ENCODE data around the gene EFR3B. TPM values are rescaled to one million over a fixed set of nuclear protein-coding genes. Genes with fewer than 3 reads are reported as not detected.

EFR3B gene
- total RNA-seq, 1 donor from 2014 or later = 0.09 TPM

DNA sequence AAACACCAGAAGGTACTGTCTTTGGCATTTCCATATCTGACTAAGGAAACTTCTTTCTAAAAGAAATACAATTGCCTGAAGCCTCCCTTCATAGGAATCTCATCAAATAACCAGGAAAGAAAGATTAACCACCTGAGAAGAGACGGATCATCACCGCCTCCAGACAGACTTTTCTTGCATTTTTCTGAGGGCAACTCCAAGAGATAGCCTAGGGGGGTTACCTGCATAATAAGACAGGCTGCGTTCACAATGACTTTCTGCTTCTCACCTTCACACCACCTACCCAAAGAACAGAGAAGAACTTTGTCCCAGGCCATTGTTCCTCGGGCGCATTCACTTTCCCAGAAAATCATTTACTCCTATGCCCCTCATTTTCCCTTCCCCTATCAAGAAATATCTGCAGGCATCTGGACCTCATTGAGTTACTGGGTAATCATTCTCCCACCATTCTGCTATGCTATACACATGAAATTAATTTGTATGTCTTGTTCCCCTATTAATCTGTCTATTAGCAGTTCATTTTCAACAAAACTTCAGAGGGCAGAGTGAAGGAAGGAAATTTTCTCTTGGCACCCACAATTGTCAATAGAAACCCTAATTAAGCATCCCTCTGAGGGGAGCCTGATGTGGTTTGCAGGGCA is 134.8 kb downstream of the EFR3B start:
- intact Hi-C loops (cut with micrococcal nuclease) = no loop called here

DNA sequence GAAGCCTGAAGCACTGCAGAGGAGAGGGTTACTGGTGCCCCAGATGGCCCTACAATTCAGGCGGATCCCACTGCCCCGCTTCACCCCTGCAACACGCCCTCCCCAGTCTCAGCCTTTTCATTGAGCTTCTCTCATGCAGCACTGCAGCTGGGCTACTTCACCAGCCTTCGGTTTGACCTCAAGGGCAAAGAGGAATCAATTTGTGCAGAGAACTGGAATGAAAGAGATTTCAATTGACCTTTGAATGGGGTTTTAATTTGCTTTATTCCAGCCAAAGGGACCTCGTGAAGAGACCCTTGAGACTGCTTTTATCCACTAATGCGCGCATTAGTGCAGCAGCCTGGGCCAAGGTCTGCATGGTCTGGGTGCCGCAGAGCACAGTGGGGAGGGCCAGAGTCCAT is 135.3 kb downstream of the EFR3B start:
- intact Hi-C loops (cut with micrococcal nuclease) = no loop called here

DNA sequence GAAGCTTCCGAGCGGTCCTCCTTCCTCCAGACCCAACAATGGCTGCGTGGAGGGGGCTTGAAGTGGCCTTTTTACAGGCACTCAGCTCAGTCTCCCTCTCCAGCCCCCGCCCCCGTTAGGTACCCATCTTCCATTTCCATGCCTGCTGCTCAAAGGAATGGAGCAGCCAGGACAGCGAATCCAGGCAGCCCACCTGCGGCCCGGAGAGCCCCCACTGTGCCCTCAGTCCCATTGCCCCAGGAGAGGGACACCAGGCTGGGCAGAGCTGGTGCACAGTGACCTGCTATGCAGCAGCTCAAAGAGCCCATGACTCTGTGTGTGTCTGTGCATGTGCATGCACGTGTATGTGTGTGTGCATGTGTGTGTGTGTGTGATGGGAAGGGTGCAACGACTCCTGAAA is 137.1 kb downstream of the EFR3B start:
- intact Hi-C loops (cut with micrococcal nuclease) = no loop called here

DNA sequence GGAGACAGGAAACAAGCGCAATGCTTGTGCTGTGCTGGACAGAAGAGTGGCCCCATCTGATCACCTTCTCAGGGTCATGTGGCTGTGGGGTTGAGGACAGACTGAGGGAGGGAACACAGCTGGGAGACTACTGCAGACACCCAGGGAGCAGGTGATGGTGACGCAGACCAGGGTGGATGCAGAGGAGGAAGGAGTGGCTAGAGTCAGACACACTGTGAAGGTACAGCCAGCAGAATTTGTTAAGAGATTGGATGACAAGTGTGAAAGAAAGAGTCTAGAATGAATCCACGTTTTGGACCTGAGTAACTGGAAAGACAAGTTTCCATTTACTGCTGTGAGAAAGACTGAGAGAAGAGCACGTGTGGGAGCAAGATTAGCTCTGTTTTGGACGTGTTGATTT is 142.4 kb downstream of the EFR3B start:
- intact Hi-C loops (cut with micrococcal nuclease) = no loop called here

DNA sequence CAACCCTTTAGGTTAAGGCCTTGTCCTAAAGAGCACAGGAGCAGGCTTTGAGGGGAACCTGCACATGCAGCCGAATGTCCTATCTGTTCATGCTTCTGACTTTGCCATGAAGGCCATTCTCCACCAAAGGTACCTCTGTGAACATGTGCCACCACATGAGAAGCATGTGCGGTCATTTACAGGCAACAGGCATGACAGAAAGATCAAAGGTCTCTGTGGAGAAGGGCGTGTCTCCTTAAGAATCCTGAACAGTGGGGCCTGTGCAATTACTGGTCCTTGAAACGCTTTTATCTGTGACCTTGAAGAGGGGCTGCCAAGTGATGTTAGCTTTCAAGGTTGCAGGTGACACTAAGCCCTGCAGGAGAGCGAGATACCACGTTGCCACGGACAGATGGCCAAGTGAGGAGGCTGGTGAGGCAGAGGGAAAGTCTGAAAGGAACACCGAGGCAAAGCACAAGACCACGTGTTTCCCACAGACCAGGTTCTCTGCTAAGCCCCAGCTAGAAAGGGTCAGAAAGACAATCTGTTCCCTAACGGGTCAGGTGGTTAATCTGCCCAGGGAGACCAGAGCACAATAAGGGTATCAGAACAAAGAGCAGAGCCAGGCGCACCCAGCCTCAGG is 146.0 kb downstream of the EFR3B start:
- intact Hi-C loops (cut with micrococcal nuclease) = no loop called here

DNA sequence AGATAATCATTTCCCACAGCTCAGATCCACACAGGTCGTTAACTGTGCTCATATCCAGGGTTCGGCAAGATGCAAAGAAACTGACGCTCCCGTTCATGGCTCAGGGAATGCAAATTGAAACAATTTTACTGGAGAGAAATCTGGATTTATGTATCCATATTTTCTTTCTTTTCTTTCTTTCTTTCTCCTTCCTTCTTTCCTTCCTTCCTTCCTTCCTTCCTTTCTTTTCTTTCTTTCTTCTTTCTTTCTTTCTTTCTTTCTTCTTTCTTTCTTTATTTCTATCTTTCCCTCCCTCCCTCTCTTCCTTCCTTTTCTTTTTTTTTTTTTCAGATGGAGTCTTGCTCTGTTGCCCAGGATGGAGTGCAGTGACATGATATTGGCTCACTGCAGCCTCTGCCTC is 146.5 kb downstream of the EFR3B start:
- intact Hi-C loops (cut with micrococcal nuclease) = no loop called here

DNA sequence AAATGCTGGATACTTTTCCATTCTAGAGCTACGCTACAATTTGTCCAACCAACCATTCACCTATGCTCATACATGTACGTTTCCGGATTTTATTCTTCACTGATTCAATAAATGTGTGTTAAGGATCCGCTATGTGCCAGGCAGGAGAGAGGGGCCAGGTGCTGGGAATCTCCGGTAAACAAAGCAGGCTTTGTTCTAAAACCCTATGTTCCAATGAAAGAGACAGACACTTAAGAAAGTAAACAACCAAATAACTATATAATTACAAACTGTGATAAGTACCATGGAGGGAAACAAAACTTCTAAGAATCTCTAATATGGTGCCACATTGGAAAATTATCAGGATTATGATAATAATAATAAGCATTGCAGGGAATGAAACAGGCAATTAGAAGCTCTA is 148.7 kb downstream of the EFR3B start:
- intact Hi-C loops (cut with micrococcal nuclease) = no loop called here

DNA sequence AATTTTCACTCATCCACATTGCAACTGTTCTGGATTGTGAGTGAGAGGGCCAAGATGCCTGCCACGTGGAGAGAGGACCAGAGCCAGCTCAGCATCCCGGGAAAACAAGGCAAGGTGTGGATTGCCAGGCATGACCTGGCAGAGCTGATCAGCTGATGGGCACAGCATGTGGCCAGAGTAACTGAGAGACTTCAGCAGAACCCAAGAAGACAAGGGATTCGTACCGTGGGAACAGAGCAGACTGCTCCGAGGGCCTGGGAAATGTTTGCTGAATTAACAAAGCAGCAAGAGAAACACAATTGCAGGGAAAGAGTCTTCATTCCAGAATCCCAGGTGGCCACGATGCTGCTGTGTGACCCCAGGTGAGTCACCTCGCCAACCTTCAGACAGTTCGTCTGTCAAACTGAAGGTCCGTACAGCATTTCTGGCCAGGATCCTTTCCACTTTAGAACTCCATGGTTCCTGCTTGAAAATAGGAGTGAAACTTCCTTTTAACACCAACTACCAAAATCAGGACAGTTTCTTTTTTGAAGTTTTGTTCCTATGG is 152.8 kb downstream of the EFR3B start:
- intact Hi-C loops (cut with micrococcal nuclease) = no loop called here

DNA sequence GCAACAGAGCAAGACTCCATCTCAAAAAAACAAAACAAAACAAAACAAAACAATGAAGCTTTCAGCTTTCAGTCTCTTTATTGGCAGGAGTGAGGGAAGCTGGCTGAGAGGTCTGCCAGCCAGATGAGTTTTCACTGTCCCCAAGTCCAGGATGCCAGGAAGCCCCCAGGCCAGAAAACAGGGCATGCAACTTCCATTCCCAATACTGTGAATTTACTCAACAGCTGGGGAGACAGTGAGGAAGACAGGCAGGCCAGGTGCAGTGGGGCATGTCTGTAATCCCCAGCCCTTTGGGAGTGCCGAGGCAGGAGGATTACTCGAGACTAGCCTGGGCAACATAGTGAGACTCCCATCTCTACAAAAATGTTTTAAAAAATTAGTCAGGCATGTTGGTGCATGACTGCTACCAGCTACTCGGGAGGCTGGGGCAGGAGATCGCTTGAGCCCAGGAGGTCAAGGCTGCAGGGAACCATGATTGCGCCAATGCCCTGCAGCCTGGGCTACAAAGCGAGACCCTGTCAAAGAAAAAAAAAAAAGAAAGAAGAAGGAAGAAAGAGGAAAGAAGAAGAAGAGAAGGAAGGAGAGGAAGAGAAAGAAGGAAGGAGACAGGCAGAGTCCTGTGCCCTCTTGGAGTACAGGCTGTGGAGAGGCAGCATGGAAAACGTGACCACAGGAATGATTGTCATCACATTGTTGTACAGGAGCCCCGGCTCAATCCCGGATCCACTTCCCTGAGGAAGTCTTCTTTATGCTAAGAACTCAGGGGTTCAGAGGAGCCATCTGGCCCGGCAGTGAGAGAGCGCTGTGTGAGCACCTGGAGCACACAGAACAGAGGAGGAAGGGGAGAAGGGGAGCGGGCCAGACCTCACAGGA is 155.7 kb downstream of the EFR3B start:
- intact Hi-C loops (cut with micrococcal nuclease) = no loop called here

DNA sequence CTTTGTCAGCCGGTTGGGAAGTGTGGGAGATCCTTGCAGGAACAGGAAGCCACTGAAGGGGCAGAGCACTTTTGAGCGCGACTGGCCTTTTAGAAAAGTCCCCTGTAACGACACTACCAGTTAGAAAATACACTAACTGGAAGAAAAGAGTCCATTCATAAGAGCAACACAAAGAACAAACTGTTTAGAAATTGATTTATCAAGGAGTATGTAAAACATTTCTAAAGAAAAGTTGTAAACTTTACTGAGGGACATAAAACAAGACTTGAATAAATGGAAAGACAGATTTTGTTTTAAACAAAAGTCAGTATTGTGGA is 156.3 kb downstream of the EFR3B start:
- intact Hi-C loops (cut with micrococcal nuclease) = no loop called here

DNA sequence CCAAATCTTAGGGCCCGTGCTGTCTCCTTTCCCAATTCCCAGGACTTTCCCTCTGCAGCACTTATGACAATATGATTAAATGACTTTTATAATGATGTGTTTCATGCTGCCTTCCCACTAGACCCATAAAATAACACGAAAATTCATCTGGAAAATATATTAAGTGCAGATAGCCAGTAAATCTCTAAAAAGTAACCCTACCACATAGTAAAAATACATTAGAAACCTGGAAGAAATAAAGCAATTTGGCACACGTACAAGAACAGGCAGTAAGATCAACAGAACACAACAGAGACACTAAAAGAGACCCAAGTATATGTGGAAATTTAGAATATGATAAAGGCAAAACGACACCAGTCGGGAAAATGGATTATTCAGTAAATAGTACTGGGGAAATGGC is 156.7 kb downstream of the EFR3B start:
- intact Hi-C loops (cut with micrococcal nuclease) = no loop called here

DNA sequence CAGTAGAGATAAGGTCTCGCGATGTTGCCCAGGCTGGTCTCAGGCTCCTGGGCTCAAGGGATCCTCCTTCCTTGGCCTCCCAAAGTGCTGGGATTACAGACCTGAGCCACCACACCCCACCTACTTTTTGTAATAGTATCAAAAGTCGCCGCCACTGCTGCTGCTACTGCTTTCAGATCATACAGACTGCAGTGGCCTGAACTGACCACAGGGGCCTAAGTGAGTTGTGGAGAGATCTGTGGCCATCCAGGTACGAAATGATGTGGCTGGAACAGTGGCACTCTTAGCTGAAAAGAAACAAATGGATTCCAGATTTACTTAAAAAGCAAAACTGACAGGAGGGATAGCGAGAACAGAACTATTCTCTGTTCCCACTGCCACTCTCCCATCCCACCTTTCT is 159.4 kb downstream of the EFR3B start:
- intact Hi-C loops (cut with micrococcal nuclease) = no loop called here

DNA sequence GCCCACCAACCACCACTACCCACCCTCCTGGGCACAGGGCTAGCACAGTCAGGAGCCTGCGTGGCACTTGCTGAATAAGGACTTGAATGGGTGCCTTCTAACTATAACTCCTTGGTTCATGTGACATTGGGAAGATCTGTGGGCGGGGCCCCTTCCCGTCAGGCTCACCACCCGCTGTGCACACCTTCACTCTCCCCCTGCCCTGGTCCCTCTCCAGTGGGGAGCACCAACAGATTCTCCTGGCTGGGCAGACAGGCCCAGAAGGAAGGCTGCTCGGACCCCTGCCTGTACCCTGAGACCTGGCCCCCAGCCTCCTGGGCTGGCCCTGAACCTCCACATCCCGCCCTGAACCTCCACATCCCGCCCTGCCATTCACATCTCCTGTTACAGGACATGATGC is 159.9 kb downstream of the EFR3B start:
- intact Hi-C loops (cut with micrococcal nuclease) = no loop called here

DNA sequence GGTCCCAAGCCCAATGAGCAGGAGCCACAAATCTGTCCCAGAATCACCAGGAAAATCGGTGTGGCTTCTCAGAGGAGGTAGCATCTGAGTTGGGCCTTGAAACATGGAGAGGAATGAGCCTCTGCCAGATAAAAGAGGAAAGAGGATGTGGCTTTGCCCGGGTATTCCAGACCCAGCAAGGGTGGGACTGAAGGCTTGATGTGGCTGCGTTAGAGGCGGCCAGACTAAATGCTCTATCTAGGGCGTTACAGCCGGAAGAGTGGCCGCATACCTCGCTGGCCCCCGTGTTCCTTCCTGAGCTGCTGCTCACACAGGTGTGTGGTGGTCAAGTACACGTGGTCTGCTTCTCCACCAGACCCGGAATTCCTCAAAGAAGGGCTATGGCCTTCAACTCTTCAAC is 160.4 kb downstream of the EFR3B start:
- intact Hi-C loops (cut with micrococcal nuclease) = no loop called here

DNA sequence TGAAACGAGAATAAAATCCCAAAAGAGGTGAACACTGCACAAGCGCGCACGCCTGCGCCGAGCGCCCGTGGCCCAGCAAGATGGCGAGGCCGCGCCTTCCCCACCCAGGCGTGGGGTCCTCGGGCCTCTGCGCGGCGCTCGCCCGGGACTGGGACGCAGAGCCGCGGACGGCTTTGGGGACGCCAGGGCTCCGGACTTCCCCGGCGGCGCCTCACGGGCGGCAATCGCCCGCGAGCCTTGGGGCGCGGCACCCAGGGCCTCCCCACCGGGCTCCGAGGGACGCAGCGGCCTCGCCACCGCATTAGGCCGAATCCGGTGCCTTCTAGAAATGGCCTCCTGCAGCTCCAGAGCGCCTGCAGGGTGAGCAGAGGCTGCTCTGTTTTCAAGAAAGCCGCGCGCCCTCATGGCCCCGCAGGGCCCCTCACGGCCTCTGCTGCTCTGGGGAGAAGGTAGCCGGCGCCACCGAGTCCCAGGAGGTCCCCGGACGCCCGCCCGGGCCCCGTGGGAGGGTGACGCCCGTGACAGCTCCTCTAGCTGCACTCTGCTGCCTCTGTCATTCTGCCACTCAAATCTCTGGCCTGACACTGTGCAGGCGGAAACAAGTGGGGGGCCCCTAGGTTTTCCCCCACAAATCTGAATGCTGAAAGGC is 162.4 kb downstream of the EFR3B start:
- intact Hi-C loops (cut with micrococcal nuclease) = no loop called here

DNA sequence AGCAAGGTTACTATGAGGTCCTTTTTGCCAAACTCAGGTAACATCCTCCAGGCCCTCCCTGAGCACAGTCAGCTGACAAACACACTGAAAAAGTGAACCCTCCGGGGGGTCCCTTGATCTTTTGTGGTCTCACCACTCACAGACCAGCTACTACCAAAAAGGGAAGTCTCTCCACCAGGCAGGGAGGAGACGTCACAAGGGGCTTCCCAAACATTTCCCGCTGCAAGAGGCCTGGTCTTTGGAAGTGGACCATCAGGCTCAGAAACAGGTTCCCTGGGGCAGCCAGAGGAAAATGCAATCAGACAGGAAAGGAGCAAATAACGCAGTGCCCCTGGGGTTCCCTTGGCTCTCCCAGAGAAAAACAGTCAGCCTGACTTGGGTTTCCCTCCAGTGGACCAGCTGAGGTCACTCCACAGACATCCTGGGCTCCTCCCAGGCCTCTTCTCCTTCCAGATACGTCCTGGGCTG is 165.2 kb downstream of the EFR3B start:
- intact Hi-C loops (cut with micrococcal nuclease) = no loop called here

Other genes starting within 250 kb of the EFR3B start
- gene PTRHD1, start 248.7 kb upstream of the EFR3B start, total RNA-seq = 29.9 and 33.9 TPM in 2 replicates
- gene CENPO, start 248.7 kb upstream of the EFR3B start, total RNA-seq = 49.1 and 50.3 TPM in 2 replicates
- 71.1 and 73.3 TPM in 2 replicates for gene ADCY3, start 121.8 kb upstream of the EFR3B start, total RNA-seq
- 6.9 and 7.1 TPM in 2 replicates for gene DNAJC27, start 70.1 kb upstream of the EFR3B start, total RNA-seq
- gene POMC, start 126.5 kb downstream of the EFR3B start, total RNA-seq = 3.0 and 4.1 TPM in 2 replicates

Data from T-helper 2 cell treated with Interferon-gamma antibody and Interleukin-4, amounts not matched to agents 100 ng/mL and 5 ng/mL, for 36 hours (primary cell).